Common myeloid progenitor, CD34-positive (primary cell): Measurements from ENCODE around the gene CTNNA2.
"Not testable (repeated sequence)": the region's sequence is repeated elsewhere in the genome, so short reads cannot be mapped to it uniquely, and the experiment has no call there.

Experiments used
- CTCF ChIA-PET: fragments of 350-600 bp; sonication (Branson Sonifier 250); formaldehyde crosslinking; loops from one replicate; lab custom pipeline; 2021; ENCODE audit warnings: antibody characterized with exemption; lab: Charles Lee
- POLR2A ChIA-PET: fragments of 350-600 bp; sonication (Branson Sonifier 250); formaldehyde crosslinking; loops from one replicate; lab custom pipeline; 2021; ENCODE audit warnings: antibody characterized with exemption; lab: Charles Lee
- DNase-seq, 3 donors: peaks; one replicate each; pipeline versions ENCODE4 v3.0.0 to v3.0.0-alpha.2; 2013
- H3K27ac ChIP-seq, 2 experiments: 1 replicate in 1 of 2; 2 replicates in 1 of 2; pipeline ENCODE4 v1.7.0; 2013; ENCODE audit warnings: inconsistent platforms in 2 of 2, low read length in 2 of 2, mild to moderate bottlenecking in 2 of 2, low read depth in 1 of 2, moderate library complexity in 1 of 2; ENCODE audit not compliant: severe bottlenecking in 2 of 2, insufficient read depth in 1 of 2, poor library complexity in 1 of 2
- H3K27me3 ChIP-seq, 5 experiments: replicated peaks in 2 of 5; 1 replicate in 3 of 5; 2 replicates in 2 of 5; pipeline versions ENCODE4 v1.6.1 to v1.7.0; 2013; ENCODE audit warnings: low read length in 4 of 5, mild to moderate bottlenecking in 2 of 5, moderate library complexity in 2 of 5, inconsistent platforms in 1 of 5; ENCODE audit not compliant: insufficient read depth in 5 of 5, control insufficient read depth in 4 of 5
- H3K36me3 ChIP-seq, 4 experiments: 1 replicate in 2 of 4; 2 replicates in 2 of 4; pipeline versions ENCODE4 v1.6.1 to v1.7.0; 2013; ENCODE audit warnings: low read length in 3 of 4, control low read depth in 1 of 4, mild to moderate bottlenecking in 1 of 4; ENCODE audit not compliant: control insufficient read depth in 4 of 4, insufficient read depth in 4 of 4
- H3K4me1 ChIP-seq, 4 experiments: 1 replicate in 3 of 4; 2 replicates in 1 of 4; pipeline versions ENCODE4 v1.6.1 to v1.7.1; 2013; ENCODE audit warnings: low read length in 3 of 4, mild to moderate bottlenecking in 3 of 4, control low read depth in 1 of 4, inconsistent platforms in 1 of 4, moderate library complexity in 1 of 4; ENCODE audit not compliant: control insufficient read depth in 4 of 4, insufficient read depth in 4 of 4; ENCODE audit errors: control extremely low read depth in 1 of 4
- H3K4me3 ChIP-seq, 7 experiments: 1 replicate in 4 of 7; 2 replicates in 3 of 7; pipeline versions ENCODE4 v1.5.1 to v1.7.0; 2013; ENCODE audit warnings: mild to moderate bottlenecking in 7 of 7, low read length in 6 of 7, moderate library complexity in 6 of 7, inconsistent platforms in 2 of 7, low read depth in 2 of 7, control low read depth in 1 of 7; ENCODE audit not compliant: insufficient read depth in 4 of 7, control insufficient read depth in 1 of 7; ENCODE audit errors: extremely low read depth in 1 of 7
- H3K9me3 ChIP-seq, 5 experiments: 1 replicate in 4 of 5; 2 replicates in 1 of 5; pipeline versions ENCODE4 v1.6.1 to v1.7.1; 2013; ENCODE audit warnings: low read length in 4 of 5, mild to moderate bottlenecking in 2 of 5, inconsistent platforms in 1 of 5, low read depth in 1 of 5, moderate library complexity in 1 of 5; ENCODE audit not compliant: control insufficient read depth in 4 of 5, insufficient read depth in 2 of 5; ENCODE audit errors: control extremely low read depth in 1 of 5
- WGBS: methylation state at CpG from one replicate; pipeline ENCODE4 v1.1.5; 2013; ENCODE audit not compliant: insufficient coverage; 5-methylcytosine and 5-hydroxymethylcytosine counted together

The CTNNA2 gene

GRCh38 chr2:80193566-80193965 is 680.7 kb downstream of the CTNNA2 start:
- POLR2A ChIA-PET, result no interaction called here
- Histone ChIP-seq H3K4me3 (no peak overlapping the region), H3K27ac (no peak overlapping the region), H3K36me3 (no peaks in the 10 kb centered on the region), H3K27me3 (no peaks in the 10 kb centered on the region), H3K4me1 (no peaks in the 10 kb centered on the region), H3K9me3 (no peaks in the 10 kb centered on the region)
- CTCF ChIA-PET, result interaction anchor here (1.2 kb wide), 1 partner anchor 11 kb away, joined by 4 read pairs; no protein-coding TSS in a partner anchor
- no peak for DNase-seq

GRCh38 chr2:80195034-80195433 is 682.2 kb downstream of the CTNNA2 start:
- Histone ChIP-seq H3K4me3 (no peak overlapping the region), H3K27me3 (no peaks in the 10 kb centered on the region), H3K27ac (no peak overlapping the region), H3K9me3 (no peaks in the 10 kb centered on the region), H3K36me3 (no peaks in the 10 kb centered on the region), H3K4me1 (no peaks in the 10 kb centered on the region)
- CTCF ChIA-PET, result no interaction called here
- no CpG with 5 or more reads among the region's 2 CpGs for WGBS
- DNase-seq, result no peak
- POLR2A ChIA-PET, result no interaction called here

GRCh38 chr2:80198042-80198441 is 685.2 kb downstream of the CTNNA2 start:
- Histone ChIP-seq H3K4me1 (no peaks in the 10 kb centered on the region), H3K36me3 (no peaks in the 10 kb centered on the region), H3K9me3 (peaks cover 0 to 1% (median 0%) of the 10 kb centered on the region in 5 experiments), H3K27ac (no peak overlapping the region), H3K4me3 (no peak overlapping the region), H3K27me3 (no peaks in the 10 kb centered on the region)
- CTCF ChIA-PET, result no interaction called here
- POLR2A ChIA-PET, result no interaction called here
- no peak for DNase-seq
- 100% methylated on average over 1 of the region's 2 CpGs for WGBS

GRCh38 chr2:80199504-80199903 is 686.7 kb downstream of the CTNNA2 start:
- H3K36me3 ChIP-seq, result no peaks in the 10 kb centered on the region
- no peak for DNase-seq
- CTCF ChIA-PET, result no interaction called here
- H3K9me3 ChIP-seq, result peaks cover 0 to 2% (median 0%) of the 10 kb centered on the region in 5 experiments
- no peak overlapping the region for H3K27ac ChIP-seq
- no peaks in the 10 kb centered on the region for H3K4me1 ChIP-seq
- no peaks in the 10 kb centered on the region for H3K27me3 ChIP-seq
- POLR2A ChIA-PET, result no interaction called here
- H3K4me3 ChIP-seq, result no peak overlapping the region

- CTCF ChIA-PET, H3K27me3 ChIP-seq, H3K4me3 ChIP-seq, POLR2A ChIA-PET, DNase-seq, H3K36me3 ChIP-seq, H3K4me1 ChIP-seq, H3K27ac ChIP-seq, H3K9me3 ChIP-seq: not testable (repeated sequence)
- 100% methylated on average over 4 of the region's 4 CpGs for WGBS
Observed at GRCh38 chr2:80203929-80204328, 691.1 kb downstream of the CTNNA2 start.

GRCh38 chr2:80205498-80205897 is 692.6 kb downstream of the CTNNA2 start:
- CTCF ChIA-PET, result no interaction called here
- DNase-seq, result no peak
- Histone ChIP-seq H3K4me1 (no peaks in the 10 kb centered on the region), H3K4me3 (no peak overlapping the region), H3K9me3 (peaks cover 0 to 4% (median 0%) of the 10 kb centered on the region in 5 experiments), H3K36me3 (no peaks in the 10 kb centered on the region), H3K27me3 (peaks cover 0 to 3% (median 0%) of the 10 kb centered on the region in 5 experiments), H3K27ac (no peak overlapping the region)
- WGBS, result no CpG with 5 or more reads among the region's 2 CpGs
- POLR2A ChIA-PET, result no interaction called here

GRCh38 chr2:80209458-80209857 is 696.6 kb downstream of the CTNNA2 start:
- Histone ChIP-seq H3K27me3 (peaks cover 0 to 3% (median 0%) of the 10 kb centered on the region in 5 experiments), H3K27ac (no peak overlapping the region), H3K36me3 (no peaks in the 10 kb centered on the region), H3K9me3 (peaks cover 0 to 3% (median 0%) of the 10 kb centered on the region in 5 experiments), H3K4me1 (no peaks in the 10 kb centered on the region), H3K4me3 (no peak overlapping the region)
- ChIA-PET CTCF (no interaction called here), POLR2A (no interaction called here)
- no peak for DNase-seq
- WGBS, result 94% methylated on average over 2 of the region's 5 CpGs
